Body of pancreas (tissue), 4 donors: ENCODE results near the gene SEMA6A.

ENCODE experiments used
- POLR2A ChIP-seq, 3 donors: fragments of 450-650 bp; IDR thresholded peaks; one replicate each; pipeline ENCODE4 v1.6.1; 2016; ENCODE audit warnings: antibody characterized with exemption in 3 of 3, mild to moderate bottlenecking in 2 of 3
- TF ChIP-seq, protein P1 (sequence below), 7 experiments: fragments of 450-650 bp in 4 of 7; fragments of 200-600 bp in 3 of 7; sonication (generic) in 3 of 7; IDR thresholded peaks; one replicate each; pipeline ENCODE4 v1.5.1; 2016 to 2019; ENCODE audit warnings: antibody characterized with exemption in 7 of 7

DNA sequence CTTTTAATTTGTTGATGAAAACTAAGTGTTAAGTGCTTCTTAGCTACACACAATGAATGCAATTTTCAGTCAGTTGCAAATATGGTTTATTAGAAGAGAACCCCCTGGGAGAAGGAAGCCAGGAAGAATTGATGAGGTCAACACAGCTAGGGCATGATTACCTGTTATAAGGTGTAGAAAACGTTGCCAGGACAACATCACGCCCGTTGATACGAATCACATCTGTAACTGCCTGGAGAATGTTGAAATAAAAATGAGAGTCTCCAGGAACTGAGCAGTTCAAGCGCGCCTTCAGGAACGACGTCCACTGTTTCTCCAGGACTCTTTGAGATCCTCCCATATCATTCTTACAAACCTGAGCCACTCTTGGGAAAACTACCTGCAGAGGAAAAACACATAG lies 88.0 kb downstream of the SEMA6A start:
- TF ChIP-seq, protein P1, sequence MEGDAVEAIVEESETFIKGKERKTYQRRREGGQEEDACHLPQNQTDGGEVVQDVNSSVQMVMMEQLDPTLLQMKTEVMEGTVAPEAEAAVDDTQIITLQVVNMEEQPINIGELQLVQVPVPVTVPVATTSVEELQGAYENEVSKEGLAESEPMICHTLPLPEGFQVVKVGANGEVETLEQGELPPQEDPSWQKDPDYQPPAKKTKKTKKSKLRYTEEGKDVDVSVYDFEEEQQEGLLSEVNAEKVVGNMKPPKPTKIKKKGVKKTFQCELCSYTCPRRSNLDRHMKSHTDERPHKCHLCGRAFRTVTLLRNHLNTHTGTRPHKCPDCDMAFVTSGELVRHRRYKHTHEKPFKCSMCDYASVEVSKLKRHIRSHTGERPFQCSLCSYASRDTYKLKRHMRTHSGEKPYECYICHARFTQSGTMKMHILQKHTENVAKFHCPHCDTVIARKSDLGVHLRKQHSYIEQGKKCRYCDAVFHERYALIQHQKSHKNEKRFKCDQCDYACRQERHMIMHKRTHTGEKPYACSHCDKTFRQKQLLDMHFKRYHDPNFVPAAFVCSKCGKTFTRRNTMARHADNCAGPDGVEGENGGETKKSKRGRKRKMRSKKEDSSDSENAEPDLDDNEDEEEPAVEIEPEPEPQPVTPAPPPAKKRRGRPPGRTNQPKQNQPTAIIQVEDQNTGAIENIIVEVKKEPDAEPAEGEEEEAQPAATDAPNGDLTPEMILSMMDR (IDR thresholded peaks at IDR 0.05) = no peak
- TF ChIP-seq POLR2A (IDR thresholded peaks at IDR 0.05) = no peak
